ENCODE results near the gene DCC. TPM values are rescaled to one million over a fixed set of nuclear protein-coding genes. Genes with fewer than 3 reads are reported as not detected.

The DCC gene
- total and polyA plus RNA-seq, 2 of the 8 experiments (the other 6 are each of a cell fraction or from before 2014, with no cell fraction given), result 0.14 to 1.4 TPM

DNA sequence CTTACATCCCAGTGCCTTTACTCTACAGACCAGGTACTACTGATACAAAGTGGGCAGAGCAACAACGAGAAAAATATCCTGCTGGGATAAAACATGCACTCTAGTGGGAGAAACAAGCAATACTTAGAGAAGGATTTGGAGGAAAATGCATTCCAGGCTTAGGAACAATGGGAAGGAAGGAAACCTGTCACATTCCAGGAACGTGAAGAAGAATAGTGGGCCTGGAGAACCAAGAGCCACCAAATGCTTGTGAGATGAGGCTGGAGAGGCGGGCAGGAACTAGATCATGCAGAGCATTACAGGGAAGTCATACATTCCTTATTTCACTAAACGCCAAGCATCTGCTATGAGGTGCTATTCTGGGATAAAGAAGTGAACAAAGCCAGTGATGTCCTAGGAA, 342.3 kb downstream of the DCC start:
- CTCF ChIA-PET (ENCODE audit: partially characterized antibody), result no interaction called here
- 70% methylated on average over 4 of the region's 4 CpGs; no CpG with 5 or more reads in 1 of the 2 experiments for WGBS, 2 experiments (ENCODE audit: extremely low coverage in 1 of 2, insufficient coverage in 1 of 2, insufficient read length in 1 of 2, insufficient replicate concordance in 2 of 2, low coverage in 1 of 2, low lambda C conversion rate in 2 of 2, missing lambda C conversion rate in 1 of 2)
- TF ChIP-seq RNF2 (IDR thresholded peaks at IDR 0.05; ENCODE audit: borderline replicate concordance, low read depth, low read length, missing control alignments, poor library complexity, severe bottlenecking) (no peak), TEAD4 (IDR thresholded peaks at IDR 0.05; ENCODE audit: low read depth, low read length) (peak; percentile 94), HDAC2 (IDR thresholded peaks at IDR 0.05; ENCODE audit: borderline replicate concordance in 1 of 2, low read depth in 2 of 2, low read length in 2 of 2) (peak in 1 of 2 experiments; percentile 34; a peak in 1 of 4 replicates), YY1 (IDR thresholded peaks at IDR 0.05; ENCODE audit: low read depth, low read length) (0 out of 2 replicates have a peak, but pooled peaks have one; percentile 11), CHD2 (IDR thresholded peaks at IDR 0.05; ENCODE audit: low read length) (no peak)
- Histone ChIP-seq H3K9ac (replicated peaks in 1 of 4; ENCODE audit: extremely low read depth in 1 of 4, low read depth in 3 of 4, low read length in 3 of 4) (no peak overlapping the region), H3K27ac (ENCODE audit: low read depth, low read length) (no peak overlapping the region), H3K4me1 (replicated peaks in 1 of 4; ENCODE audit: control insufficient read depth in 3 of 4, insufficient read depth in 4 of 4, low read length in 3 of 4) (peaks cover 0 to 2% (median under 1%) of the 10 kb centered on the region in 4 experiments; a peak in 2 of 7 replicates), H2BK15ac (ENCODE audit: low read length) (no peak overlapping the region), H3K36me3 (ENCODE audit: control insufficient read depth in 2 of 4, insufficient read depth in 4 of 4, low read length in 3 of 4) (no peaks in the 10 kb centered on the region), H3K79me2 (ENCODE audit: control insufficient read depth in 1 of 2, insufficient read depth in 2 of 2, low read length in 2 of 2) (no peaks in the 10 kb centered on the region), H2AFZ (ENCODE audit: low read length) (no peak overlapping the region), H3K4ac (replicated peaks; ENCODE audit: insufficient read length, low read depth, low read length) (no peak overlapping the region), H2BK12ac (ENCODE audit: low read depth, low read length) (no peak overlapping the region), H4K91ac (replicated peaks; ENCODE audit: insufficient read length, low read length) (no peak overlapping the region), H4K20me1 (replicated peaks in 1 of 2; ENCODE audit: control insufficient read depth in 1 of 2, insufficient read depth in 2 of 2, low read length in 2 of 2) (no peaks in the 10 kb centered on the region), H3K27me3 (replicated peaks in 1 of 4; ENCODE audit: control insufficient read depth in 3 of 4, extremely low read depth in 1 of 4, insufficient read depth in 3 of 4, low read length in 3 of 4) (no peaks in the 10 kb centered on the region), H2AK5ac (ENCODE audit: low read depth, low read length) (no peak overlapping the region), H3K23ac (ENCODE audit: insufficient read length) (no peak overlapping the region), H2BK20ac (ENCODE audit: low read length) (no peak overlapping the region), H3K79me1 (ENCODE audit: low read depth, low read length) (no peaks in the 10 kb centered on the region), H3K4me3 (ENCODE audit: extremely low read depth in 1 of 4, insufficient read depth in 2 of 4, low read depth in 3 of 4, low read length in 4 of 4) (no peak overlapping the region), H4K5ac (ENCODE audit: insufficient read length, low read depth, low read length) (no peak overlapping the region), H2BK5ac (ENCODE audit: low read depth, low read length) (no peak overlapping the region), H3K18ac (ENCODE audit: extremely low read depth, low read length) (no peak overlapping the region), H4K8ac (ENCODE audit: extremely low read depth, insufficient read depth, low read length) (no peak overlapping the region), H3K56ac (replicated peaks; ENCODE audit: insufficient read length, low read depth, low read length) (no peak overlapping the region), H3K4me2 (ENCODE audit: insufficient read depth in 1 of 2, low read depth in 2 of 2, low read length in 2 of 2) (no peak overlapping the region), H2BK120ac (replicated peaks; ENCODE audit: low read depth, low read length) (no peak overlapping the region), H3K23me2 (ENCODE audit: low read depth, low read length) (no peaks in the 10 kb centered on the region), H3K9me3 (ENCODE audit: insufficient read depth in 2 of 2, low read depth in 1 of 2, low read length in 1 of 2) (no peaks in the 10 kb centered on the region), H3K14ac (ENCODE audit: insufficient read length) (no peak overlapping the region)
- POLR2A ChIA-PET (ENCODE audit: partially characterized antibody), result no interaction called here
- DNase-seq (ENCODE audit: low read depth in 1 of 2, low spot score in 2 of 2), result peak in 1 of 2 experiments; percentile 43
- no peak for FAIRE-seq

Data from H1 (cell line).